HepG2 (cell line): ENCODE results near the gene FOXL3. TPM values are rescaled to one million over a fixed set of nuclear protein-coding genes. Genes with fewer than 3 reads are reported as not detected.

Experiments used
- ATAC-seq: fragments of 200-7000 bp; cut with Tn5 transposase; 3 replicates; pipeline ENCODE4 v1.9.1; 2020; ENCODE audit warnings: mild to moderate bottlenecking, moderate library complexity
- BruUV-seq: library from RNA; stranded (reverse); fragments of 400-500 nt; replicated peaks from 2 replicates; lab custom pipeline; 2021; lab: Mats Ljungman, UMichigan
- CTCF ChIA-PET: fragments of 300-600 bp; formaldehyde crosslinking; extraction: SDS; loops from one replicate; lab custom pipeline; 2021; ENCODE audit warnings: low total read pairs, inconsistent platforms, low intra/inter-chr PET ratio; lab: Yijun Ruan, JAX
- POLR2A ChIA-PET: fragments of 350-600 bp; sonication (Branson Sonifier 250); formaldehyde crosslinking; loops from one replicate; lab custom pipeline; 2020; ENCODE audit warnings: antibody characterized with exemption, inconsistent platforms; lab: Yijun Ruan, JAX
- DNase-seq: peaks from one replicate; pipeline ENCODE4 v3.0.0-alpha.2; 2015; ENCODE audit warnings: low spot score
- FAIRE-seq: peaks from 3 replicates; lab custom pipeline; 2011; peaks lifted over from hg19 to GRCh38; lab: Jason Lieb, UNC
- H2AFZ ChIP-seq: one replicate; pipeline ENCODE4 v1.6.1; 2011; ENCODE audit warnings: low read length, inconsistent platforms
- H3K27ac ChIP-seq: fragments of 300-600 bp; 3 replicates; pipeline ENCODE4 v1.8.0; 2011; ENCODE audit warnings: mixed run types, mild to moderate bottlenecking, mixed read lengths, low read length, inconsistent platforms; ENCODE audit not compliant: insufficient read depth; ENCODE audit errors: extremely low read length
- H3K27me3 ChIP-seq, 2 experiments: fragments of 200-600 bp in 1 of 2; 2 replicates in 1 of 2; 3 replicates in 1 of 2; pipeline versions ENCODE4 v1.6.0 to v1.8.0; 2011; ENCODE audit warnings: low read length in 2 of 2, mild to moderate bottlenecking in 2 of 2, moderate library complexity in 2 of 2, inconsistent platforms in 1 of 2; ENCODE audit not compliant: insufficient read depth in 2 of 2, control insufficient read depth in 1 of 2
- H3K36me3 ChIP-seq, 2 experiments: fragments of 200-600 bp in 1 of 2; replicated peaks in 1 of 2; 2 replicates in 1 of 2; 3 replicates in 1 of 2; pipeline versions ENCODE4 v1.5.1 to v1.8.0; 2011; ENCODE audit warnings: low read length in 2 of 2, inconsistent platforms in 1 of 2; ENCODE audit not compliant: insufficient read depth in 2 of 2, control insufficient read depth in 1 of 2
- H3K4me1 ChIP-seq: 2 replicates; pipeline ENCODE4 v1.5.1; 2012; ENCODE audit warnings: low read length, inconsistent platforms; ENCODE audit not compliant: insufficient read depth
- H3K4me2 ChIP-seq: 2 replicates; pipeline ENCODE4 v1.6.0; 2011; ENCODE audit warnings: low read depth, low read length, inconsistent platforms
- H3K4me3 ChIP-seq, 3 experiments: fragments of 200-600 bp in 1 of 3; sonication (generic), shearing (Covaris generic) in 1 of 3; replicated peaks in 1 of 3; 2 replicates each; pipeline ENCODE4 v1.5.1; 2011 to 2016; ENCODE audit warnings: low read length in 3 of 3, inconsistent platforms in 2 of 3, low read depth in 2 of 3, mild to moderate bottlenecking in 2 of 3, control low read depth in 1 of 3, mixed read lengths in 1 of 3; ENCODE audit not compliant: insufficient read depth in 1 of 3
- H3K79me2 ChIP-seq: one replicate; pipeline ENCODE4 v1.6.1; 2011; ENCODE audit warnings: low read length, inconsistent platforms; ENCODE audit not compliant: insufficient read depth
- H3K9ac ChIP-seq: 2 replicates; pipeline ENCODE4 v1.6.0; 2011; ENCODE audit warnings: mild to moderate bottlenecking, low read depth, low read length, inconsistent platforms; ENCODE audit not compliant: insufficient read depth
- H3K9me3 ChIP-seq: 2 replicates; pipeline ENCODE4 v1.5.1; 2012; ENCODE audit warnings: mild to moderate bottlenecking, low read length
- H4K20me1 ChIP-seq: 2 replicates; pipeline ENCODE4 v1.6.0; 2011; ENCODE audit warnings: inconsistent platforms, mild to moderate bottlenecking, low read length, moderate library complexity; ENCODE audit not compliant: insufficient read depth
- HMGXB4 ChIP-seq, 2 experiments: sonication (generic) in 1 of 2; formaldehyde crosslinking in 1 of 2; IDR thresholded peaks; 2 replicates each; pipeline versions ENCODE4 v1.4.0 to v1.6.1; 2018 to 2020; ENCODE audit warnings: missing genetic modification reagents in 2 of 2, borderline replicate concordance in 1 of 2, low read depth in 1 of 2, mild to moderate bottlenecking in 1 of 2, missing biosample characterization in 1 of 2
- ZNF10 ChIP-seq: sonication (generic); formaldehyde crosslinking; IDR thresholded peaks from 2 replicates; pipeline ENCODE4 v1.4.0; 2020; ENCODE audit warnings: mild to moderate bottlenecking, low read depth, missing genetic modification reagents, borderline replicate concordance
- WGBS: methylation state at CpG from one replicate; pipeline ENCODE4 v1.1.6; 2017; ENCODE audit warnings: low lambda C conversion rate; 5-methylcytosine and 5-hydroxymethylcytosine counted together
- in situ Hi-C: cut with HindIII; loops from 2 replicates; pipeline ENCODE4 v1.10.0; 2017; ENCODE audit warnings: low pct_unique_long_range_greater_than_20kb; ENCODE audit not compliant: extremely low pct_ligation_motif_present
- intact Hi-C: fragments of 100-400 bp; cut with micrococcal nuclease; formaldehyde crosslinking; loops from one replicate; pipeline ENCODE4 v1.10.0; 2022; ENCODE audit not compliant: unreplicated experiment
- polyA plus RNA-seq, 8 experiments: library from polyadenylated mRNA; depleted of rRNA in 3 of 8; stranded (reverse) in 7 of 8; unstranded in 1 of 8; fragments of >200 nt; fragmentation: Illumina TruSeq in 4 of 8; extraction: Trizol in 4 of 8; gene quantifications; 2 replicates each; pipeline versions ENCODE4 v1.2.1 to v1.2.3, GENCODE V29; 2011 to 2016; ENCODE audit warnings: low read depth in 4 of 8, missing spikeins in 1 of 8, mixed read lengths in 1 of 8; ENCODE audit not compliant: insufficient read depth in 1 of 8
- total RNA-seq, 5 experiments: library from RNA; depleted of rRNA; stranded (reverse); fragments of >200 nt; fragmentation: Illumina TruSeq; extraction: Trizol; gene quantifications; 2 replicates each; pipeline ENCODE4 v1.2.3, GENCODE V29; 2016; ENCODE audit warnings: low read depth in 1 of 5

The FOXL3 gene
- total and polyA plus RNA-seq, 2 of the 13 experiments (the other 11 are each of a cell fraction or from before 2014, with no cell fraction given): not detected

DNA sequence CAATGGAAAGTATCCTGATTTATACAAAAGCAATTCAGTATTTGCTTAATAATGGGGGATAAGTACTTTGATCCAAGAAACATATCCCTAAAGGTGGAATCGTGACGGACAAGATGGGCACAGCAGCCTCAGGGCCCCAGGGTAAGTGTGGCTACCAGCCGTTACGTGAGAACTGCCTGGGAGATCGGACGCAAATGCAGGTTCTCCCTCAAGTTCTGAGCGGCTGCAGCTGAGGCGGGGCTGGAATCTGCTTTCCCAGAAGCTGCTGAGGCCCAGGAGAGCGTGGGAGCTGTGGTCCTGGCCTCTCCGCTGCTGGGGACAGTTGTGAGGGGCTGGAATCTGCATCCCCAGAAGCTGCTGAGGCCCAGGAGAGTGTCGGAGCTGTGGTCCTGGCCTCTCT lies 13.5 kb downstream of the FOXL3 start (continued):
- TF ChIP-seq HMGXB4 (CRISPR knock-in tag; IDR thresholded peaks at IDR 0.05; ENCODE audit: borderline replicate concordance in 1 of 2, low read depth in 1 of 2): no peak
- TF ChIP-seq, all 625 proteins: peak for 0

DNA sequence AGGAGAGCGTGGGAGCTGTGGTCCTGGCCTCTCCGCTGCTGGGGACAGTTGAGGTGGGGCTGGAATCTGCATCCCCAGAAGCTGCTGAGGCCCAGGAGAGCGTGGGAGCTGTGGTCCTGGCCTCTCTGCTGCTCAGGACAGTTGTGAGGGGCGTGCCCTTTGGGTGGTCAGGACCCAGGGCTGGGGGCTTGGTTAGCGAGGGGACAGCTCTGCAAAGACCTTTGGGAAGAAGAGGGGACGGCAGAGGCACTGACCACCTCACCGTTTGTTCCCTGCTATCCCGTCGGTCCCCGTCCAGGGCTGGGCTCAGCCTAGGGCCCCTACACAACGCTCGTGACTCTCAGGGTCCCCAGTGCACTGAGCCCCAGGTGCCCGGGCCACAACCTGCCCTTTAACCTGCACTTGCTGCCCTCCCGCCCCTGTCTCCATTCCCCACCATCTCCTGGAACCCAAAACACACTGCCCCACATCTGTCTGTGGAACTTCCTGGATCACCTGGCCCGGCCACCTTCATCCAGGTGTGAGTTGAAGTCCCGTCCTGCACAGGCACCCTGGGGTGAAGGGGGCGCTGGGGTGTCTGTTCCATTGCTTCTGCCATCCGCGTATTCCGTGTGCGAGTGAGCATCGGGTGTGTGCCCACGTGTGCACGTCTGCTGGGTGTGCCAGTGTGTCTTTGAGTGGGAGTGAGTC lies 14.1 kb downstream of the FOXL3 start:
- DNase-seq (no peak), ATAC-seq (no peak), FAIRE-seq (no peak)
- Histone ChIP-seq H3K4me1 (no peaks in the 10 kb centered on the region), H3K36me3 (no peaks in the 10 kb centered on the region), H3K9ac (no peak overlapping the region), H3K79me2 (no peaks in the 10 kb centered on the region), H3K4me3 (no peak overlapping the region), H3K27me3 (peaks cover 2 to 20% of the 10 kb centered on the region in 2 experiments; a peak in 3 of 5 replicates), H3K4me2 (no peak overlapping the region), H4K20me1 (no peaks in the 10 kb centered on the region), H3K9me3 (no peaks in the 10 kb centered on the region), H3K27ac (no peak overlapping the region), H2AFZ (no peak overlapping the region)
- intact Hi-C loops: no loop called here
- CTCF ChIA-PET: no interaction called here
- no peak for TF ChIP-seq ZNF10 (CRISPR knock-in tag)
- POLR2A ChIA-PET: no interaction called here
- in situ Hi-C loops: no loop called here
- WGBS: 59% methylated on average over 17 of the region's 24 CpGs
- BruUV-seq: no TSS peak
